ENCODE measurements around the gene GBP2. TPM values are rescaled to one million over a fixed set of nuclear protein-coding genes. Genes with fewer than 3 reads are reported as not detected.

GBP2 gene
- total RNA-seq, 2 experiments from 2014 or later = 87.6 to 91.8 TPM

- ChIA-PET CTCF (no interaction called here), POLR2A (no interaction called here)
- Histone ChIP-seq H3K9me3 (ENCODE audit: control insufficient read depth in 1 of 2, insufficient read depth in 1 of 2, low read length in 2 of 2) (no peaks in the 10 kb centered on the region), H3K4me1 (ENCODE audit: insufficient read depth, low read length) (no peaks in the 10 kb centered on the region), H3K36me3 (ENCODE audit: insufficient read depth, low read length) (no peaks in the 10 kb centered on the region), H3K27me3 (ENCODE audit: control insufficient read depth in 1 of 2, insufficient read depth in 2 of 2, low read length in 2 of 2) (no peaks in the 10 kb centered on the region), H3K4me3 (ENCODE audit: low read length) (no peak overlapping the region), H3K27ac (ENCODE audit: low read depth in 1 of 2, low read length in 2 of 2) (no peak overlapping the region)
- H3K4me3 Mint-ChIP-seq = no peak overlapping the region
- H3K27ac Mint-ChIP-seq = no peak overlapping the region
- no peak for TF ChIP-seq CTCF (IDR thresholded peaks at IDR 0.05)
- no peaks in the 10 kb centered on the region for H3K4me1 Mint-ChIP-seq (ENCODE audit: low read depth)
- ATAC-seq (ENCODE audit: poor library complexity) = no peak
- DNase-seq = no peak
- peaks cover 5% of the 10 kb centered on the region for H3K9me3 Mint-ChIP-seq
- intact Hi-C loops (cut with DNase I, micrococcal nuclease) = no loop called here
- no peaks in the 10 kb centered on the region for H3K36me3 Mint-ChIP-seq (ENCODE audit: low read depth)
- H3K27me3 Mint-ChIP-seq = no peaks in the 10 kb centered on the region
Measured at GRCh38 chr1:89171067-89171438, 45.1 kb upstream of the GBP2 start.

- Histone ChIP-seq H3K9me3 (ENCODE audit: control insufficient read depth in 1 of 2, insufficient read depth in 1 of 2, low read length in 2 of 2) (no peaks in the 10 kb centered on the region), H3K4me3 (ENCODE audit: low read length) (no peak overlapping the region), H3K27me3 (ENCODE audit: control insufficient read depth in 1 of 2, insufficient read depth in 2 of 2, low read length in 2 of 2) (no peaks in the 10 kb centered on the region), H3K27ac (ENCODE audit: low read depth in 1 of 2, low read length in 2 of 2) (no peak overlapping the region), H3K4me1 (ENCODE audit: insufficient read depth, low read length) (no peaks in the 10 kb centered on the region), H3K36me3 (ENCODE audit: insufficient read depth, low read length) (no peaks in the 10 kb centered on the region)
- Mint-ChIP-seq H3K4me3 (no peak overlapping the region), H3K27me3 (no peaks in the 10 kb centered on the region), H3K9me3 (peaks cover 5% of the 10 kb centered on the region), H3K4me1 (ENCODE audit: low read depth) (no peaks in the 10 kb centered on the region), H3K36me3 (ENCODE audit: low read depth) (no peaks in the 10 kb centered on the region), H3K27ac (no peak overlapping the region)
- POLR2A ChIA-PET = no interaction called here
- intact Hi-C loops (cut with DNase I, micrococcal nuclease) = no loop called here
- no peak for TF ChIP-seq CTCF (IDR thresholded peaks at IDR 0.05)
- ATAC-seq (ENCODE audit: poor library complexity) (no peak), DNase-seq (no peak)
- CTCF ChIA-PET = no interaction called here
Measured at GRCh38 chr1:89170170-89171066, 44.5 kb upstream of the GBP2 start.

GRCh38 chr1:89169166-89169565 is 43.3 kb upstream of the GBP2 start:
- H3K36me3 Mint-ChIP-seq (ENCODE audit: low read depth) = no peaks in the 10 kb centered on the region
- Histone ChIP-seq H3K4me3 (ENCODE audit: low read length) (no peak overlapping the region), H3K9me3 (ENCODE audit: control insufficient read depth in 1 of 2, insufficient read depth in 1 of 2, low read length in 2 of 2) (no peaks in the 10 kb centered on the region), H3K36me3 (ENCODE audit: insufficient read depth, low read length) (no peaks in the 10 kb centered on the region), H3K4me1 (ENCODE audit: insufficient read depth, low read length) (no peaks in the 10 kb centered on the region), H3K27me3 (ENCODE audit: control insufficient read depth in 1 of 2, insufficient read depth in 2 of 2, low read length in 2 of 2) (no peaks in the 10 kb centered on the region), H3K27ac (ENCODE audit: low read depth in 1 of 2, low read length in 2 of 2) (no peak overlapping the region)
- DNase-seq (no peak), ATAC-seq (ENCODE audit: poor library complexity) (no peak)
- CTCF ChIA-PET = no interaction called here
- POLR2A ChIA-PET = no interaction called here
- H3K4me1 Mint-ChIP-seq (ENCODE audit: low read depth) = no peaks in the 10 kb centered on the region
- H3K27me3 Mint-ChIP-seq = no peaks in the 10 kb centered on the region
- TF ChIP-seq CTCF (IDR thresholded peaks at IDR 0.05) = no peak
- no peak overlapping the region for H3K27ac Mint-ChIP-seq
- intact Hi-C loops (cut with DNase I, micrococcal nuclease) = no loop called here
- H3K4me3 Mint-ChIP-seq = no peak overlapping the region
- H3K9me3 Mint-ChIP-seq = peaks cover 5% of the 10 kb centered on the region
